C4-2B (cell line): ENCODE results near the gene INTS15.

ENCODE experiments used
- ZFX ChIP-seq: fragments of 450-650 bp; IDR thresholded peaks from 2 replicates; pipeline ENCODE4 v1.6.1; 2017
- TF ChIP-seq, protein P1 (sequence below): fragments of 450-650 bp; conservative IDR thresholded peaks from 2 replicates; pipeline ENCODE4 v1.5.1; 2017; ENCODE audit warnings: mild to moderate bottlenecking

DNA sequence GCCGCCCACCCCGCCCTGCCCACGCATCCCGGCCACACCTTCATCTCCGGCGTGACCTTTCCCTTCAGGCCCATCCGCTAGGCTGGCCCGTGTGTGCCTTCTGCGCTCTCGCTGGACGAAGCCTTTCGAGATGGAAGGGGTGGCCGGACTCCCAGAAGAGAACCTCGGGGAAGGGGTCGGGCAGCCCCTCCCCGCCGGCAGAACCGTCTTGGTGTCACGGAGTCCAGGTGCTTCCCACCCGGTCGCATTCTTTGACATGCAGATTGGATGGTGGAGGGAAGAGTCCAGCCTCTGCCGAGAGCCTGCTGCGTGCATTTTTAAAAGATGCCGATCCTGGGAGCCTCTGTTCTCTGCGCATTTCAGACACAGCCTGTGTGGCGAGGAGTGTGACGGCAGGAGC lies 18.3 kb downstream of the INTS15 start:
- TF ChIP-seq, protein P1, sequence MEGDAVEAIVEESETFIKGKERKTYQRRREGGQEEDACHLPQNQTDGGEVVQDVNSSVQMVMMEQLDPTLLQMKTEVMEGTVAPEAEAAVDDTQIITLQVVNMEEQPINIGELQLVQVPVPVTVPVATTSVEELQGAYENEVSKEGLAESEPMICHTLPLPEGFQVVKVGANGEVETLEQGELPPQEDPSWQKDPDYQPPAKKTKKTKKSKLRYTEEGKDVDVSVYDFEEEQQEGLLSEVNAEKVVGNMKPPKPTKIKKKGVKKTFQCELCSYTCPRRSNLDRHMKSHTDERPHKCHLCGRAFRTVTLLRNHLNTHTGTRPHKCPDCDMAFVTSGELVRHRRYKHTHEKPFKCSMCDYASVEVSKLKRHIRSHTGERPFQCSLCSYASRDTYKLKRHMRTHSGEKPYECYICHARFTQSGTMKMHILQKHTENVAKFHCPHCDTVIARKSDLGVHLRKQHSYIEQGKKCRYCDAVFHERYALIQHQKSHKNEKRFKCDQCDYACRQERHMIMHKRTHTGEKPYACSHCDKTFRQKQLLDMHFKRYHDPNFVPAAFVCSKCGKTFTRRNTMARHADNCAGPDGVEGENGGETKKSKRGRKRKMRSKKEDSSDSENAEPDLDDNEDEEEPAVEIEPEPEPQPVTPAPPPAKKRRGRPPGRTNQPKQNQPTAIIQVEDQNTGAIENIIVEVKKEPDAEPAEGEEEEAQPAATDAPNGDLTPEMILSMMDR = no peak
- no peak for TF ChIP-seq ZFX
